Activated CD4-positive, alpha-beta memory T cell treated with anti-CD3 and anti-CD28 coated beads for 36 hours (primary cell): ENCODE measurements around the gene DIS3L2. TPM values are rescaled to one million over a fixed set of nuclear protein-coding genes. Genes with fewer than 3 reads are reported as not detected.

Source experiments
- CTCF ChIA-PET: fragments of 350-600 bp; sonication (Branson Sonifier 250); formaldehyde crosslinking; loops from one replicate; lab custom pipeline; 2021; ENCODE audit warnings: antibody characterized with exemption, inconsistent platforms; lab: Charles Lee
- POLR2A ChIA-PET: fragments of 350-600 bp; sonication (Branson Sonifier 250); formaldehyde crosslinking; loops from one replicate; lab custom pipeline; 2021; ENCODE audit warnings: antibody characterized with exemption; lab: Charles Lee
- DNase-seq: peaks from one replicate; pipeline ENCODE4 v3.0.0-alpha.2; 2020
- H3K27ac Mint-ChIP-seq: one replicate; pipeline ENCODE4 v1.8.0; 2021; ENCODE audit warnings: mixed read lengths
- H3K27me3 Mint-ChIP-seq: one replicate; pipeline ENCODE4 v1.8.0; 2021; ENCODE audit warnings: mixed read lengths
- H3K36me3 Mint-ChIP-seq: one replicate; pipeline ENCODE4 v1.8.0; 2021; ENCODE audit warnings: mixed read lengths
- H3K4me1 Mint-ChIP-seq: one replicate; pipeline ENCODE4 v1.8.0; 2021; ENCODE audit warnings: low read depth, mixed read lengths
- H3K4me3 Mint-ChIP-seq: one replicate; pipeline ENCODE4 v1.8.0; 2021; ENCODE audit warnings: mild to moderate bottlenecking, mixed read lengths
- H3K9me3 Mint-ChIP-seq: one replicate; pipeline ENCODE4 v1.8.0; 2021; ENCODE audit warnings: mixed read lengths
- intact Hi-C: fragments of 100-400 bp; cut with micrococcal nuclease; formaldehyde crosslinking; loops from one replicate; pipeline ENCODE4 v1.15.1; 2023
- total RNA-seq, 2 experiments: library from RNA; stranded (reverse); gene quantifications; one replicate each; pipeline ENCODE4 v1.2.3, GENCODE V29; 2021

Gene DIS3L2
- total RNA-seq, 2 experiments from 2014 or later = 20.5 to 25.7 TPM

GRCh38 chr2:232240906-232241305, 279.4 kb downstream of the DIS3L2 start:
- no peak overlapping the region for H3K4me3 Mint-ChIP-seq
- H3K36me3 Mint-ChIP-seq = peaks cover 10% of the 10 kb centered on the region
- no peaks in the 10 kb centered on the region for H3K9me3 Mint-ChIP-seq
- H3K4me1 Mint-ChIP-seq = peaks cover 40% of the 10 kb centered on the region
- intact Hi-C loops = loop anchor here (1.0 to 2.0 kb wide), 2 partner anchors 74 to 214 kb away; no protein-coding TSS in a partner anchor
- CTCF ChIA-PET = interaction anchor here (1.4 to 1.5 kb wide), 2 partner anchors 74 to 341 kb away, joined by 3 to 4 read pairs; no protein-coding TSS in a partner anchor
- POLR2A ChIA-PET = interaction anchor here (1.4 kb wide), 1 partner anchor 75 kb away, joined by 3 read pairs; no protein-coding TSS in a partner anchor
- no peaks in the 10 kb centered on the region for H3K27me3 Mint-ChIP-seq
- no peak for DNase-seq
- H3K27ac Mint-ChIP-seq = peak overlapping the region; percentile 81

- H3K9me3 Mint-ChIP-seq = no peaks in the 10 kb centered on the region
- no peaks in the 10 kb centered on the region for H3K27me3 Mint-ChIP-seq
- no peak overlapping the region for H3K27ac Mint-ChIP-seq
- DNase-seq = no peak
- intact Hi-C loops = no loop called here
- no peak overlapping the region for H3K4me3 Mint-ChIP-seq
- H3K4me1 Mint-ChIP-seq = peaks cover 34% of the 10 kb centered on the region
- ChIA-PET CTCF (no interaction called here), POLR2A (no interaction called here)
- peaks cover 10% of the 10 kb centered on the region for H3K36me3 Mint-ChIP-seq
Measured at GRCh38 chr2:232242316-232242715, 280.8 kb downstream of the DIS3L2 start.

GRCh38 chr2:232245111-232245510, 283.6 kb downstream of the DIS3L2 start:
- intact Hi-C loops = no loop called here
- CTCF ChIA-PET = interaction anchor here (0.8 kb wide), 1 partner anchor 14 kb away, joined by 3 read pairs; no protein-coding TSS in a partner anchor
- DNase-seq = no peak

GRCh38 chr2:232246245-232246644, 284.7 kb downstream of the DIS3L2 start:
- H3K9me3 Mint-ChIP-seq = no peaks in the 10 kb centered on the region
- no peak overlapping the region for H3K4me3 Mint-ChIP-seq
- ChIA-PET POLR2A (no interaction called here), CTCF (no interaction called here)
- DNase-seq = no peak
- H3K27me3 Mint-ChIP-seq = no peaks in the 10 kb centered on the region
- no peak overlapping the region for H3K27ac Mint-ChIP-seq
- H3K4me1 Mint-ChIP-seq = no peaks in the 10 kb centered on the region
- intact Hi-C loops = no loop called here
- H3K36me3 Mint-ChIP-seq = peaks cover under 1% of the 10 kb centered on the region

More at GRCh38 chr2:232245111-232245510, 283.6 kb downstream of the DIS3L2 start:
- Mint-ChIP-seq H3K4me1 (peaks cover 10% of the 10 kb centered on the region), H3K4me3 (no peak overlapping the region), H3K36me3 (peaks cover 1% of the 10 kb centered on the region), H3K27me3 (no peaks in the 10 kb centered on the region), H3K27ac (no peak overlapping the region), H3K9me3 (no peaks in the 10 kb centered on the region)
- POLR2A ChIA-PET = interaction anchor here (0.5 kb wide), 1 partner anchor 529 kb away, joined by 6 read pairs; no protein-coding TSS in a partner anchor

GRCh38 chr2:232249096-232249495, 287.6 kb downstream of the DIS3L2 start:
- CTCF ChIA-PET = no interaction called here
- Mint-ChIP-seq H3K27ac (no peak overlapping the region), H3K9me3 (no peaks in the 10 kb centered on the region)

GRCh38 chr2:232250246-232251175, 289.0 kb downstream of the DIS3L2 start:
- no peak overlapping the region for H3K4me3 Mint-ChIP-seq
- H3K27me3 Mint-ChIP-seq = no peaks in the 10 kb centered on the region
- no peak overlapping the region for H3K27ac Mint-ChIP-seq
- ChIA-PET POLR2A (no interaction called here), CTCF (no interaction called here)
- DNase-seq = no peak
- H3K36me3 Mint-ChIP-seq = peaks cover 2% of the 10 kb centered on the region
- no peaks in the 10 kb centered on the region for H3K9me3 Mint-ChIP-seq
- intact Hi-C loops = no loop called here
- no peaks in the 10 kb centered on the region for H3K4me1 Mint-ChIP-seq

More at GRCh38 chr2:232249096-232249495, 287.6 kb downstream of the DIS3L2 start:
- Mint-ChIP-seq H3K4me1 (no peaks in the 10 kb centered on the region), H3K27me3 (no peaks in the 10 kb centered on the region), H3K4me3 (no peak overlapping the region), H3K36me3 (peaks cover 2% of the 10 kb centered on the region)
- POLR2A ChIA-PET = no interaction called here
- intact Hi-C loops = no loop called here
- no peak for DNase-seq

- intact Hi-C loops = no loop called here
- Mint-ChIP-seq H3K36me3 (peaks cover 3% of the 10 kb centered on the region), H3K27me3 (no peaks in the 10 kb centered on the region), H3K4me1 (no peaks in the 10 kb centered on the region), H3K9me3 (no peaks in the 10 kb centered on the region), H3K4me3 (no peak overlapping the region), H3K27ac (no peak overlapping the region)
- CTCF ChIA-PET = no interaction called here
- POLR2A ChIA-PET = no interaction called here
- no peak for DNase-seq
Measured at GRCh38 chr2:232255033-232255432, 293.5 kb downstream of the DIS3L2 start.

- Mint-ChIP-seq H3K4me3 (no peak overlapping the region), H3K9me3 (no peaks in the 10 kb centered on the region), H3K27ac (no peak overlapping the region), H3K36me3 (peaks cover 18% of the 10 kb centered on the region), H3K27me3 (no peaks in the 10 kb centered on the region), H3K4me1 (no peaks in the 10 kb centered on the region)
- ChIA-PET POLR2A (no interaction called here), CTCF (no interaction called here)
- intact Hi-C loops = no loop called here
- no peak for DNase-seq
Measured at GRCh38 chr2:232260075-232260474, 298.6 kb downstream of the DIS3L2 start.

GRCh38 chr2:232261776-232262175, 300.3 kb downstream of the DIS3L2 start:
- Mint-ChIP-seq H3K36me3 (peaks cover 18% of the 10 kb centered on the region), H3K27ac (no peak overlapping the region), H3K9me3 (no peaks in the 10 kb centered on the region), H3K27me3 (no peaks in the 10 kb centered on the region), H3K4me3 (no peak overlapping the region), H3K4me1 (no peaks in the 10 kb centered on the region)
- intact Hi-C loops = no loop called here
- ChIA-PET POLR2A (no interaction called here), CTCF (no interaction called here)
- no peak for DNase-seq

- ChIA-PET POLR2A (no interaction called here), CTCF (interaction anchor here (0.6 kb wide), 1 partner anchor 214 kb away, joined by 3 read pairs; no protein-coding TSS in a partner anchor)
- Mint-ChIP-seq H3K9me3 (no peaks in the 10 kb centered on the region), H3K27me3 (no peaks in the 10 kb centered on the region), H3K27ac (no peak overlapping the region), H3K4me1 (no peaks in the 10 kb centered on the region), H3K4me3 (no peak overlapping the region), H3K36me3 (peaks cover 18% of the 10 kb centered on the region)
- intact Hi-C loops = no loop called here
- DNase-seq = no peak
Measured at GRCh38 chr2:232263295-232263694, 301.8 kb downstream of the DIS3L2 start.

- no peaks in the 10 kb centered on the region for H3K27me3 Mint-ChIP-seq
- intact Hi-C loops = no loop called here
- no peaks in the 10 kb centered on the region for H3K4me1 Mint-ChIP-seq
- POLR2A ChIA-PET = no interaction called here
- no peak overlapping the region for H3K27ac Mint-ChIP-seq
- DNase-seq = no peak
- H3K36me3 Mint-ChIP-seq = peaks cover 18% of the 10 kb centered on the region
- no peak overlapping the region for H3K4me3 Mint-ChIP-seq
- no peaks in the 10 kb centered on the region for H3K9me3 Mint-ChIP-seq
- CTCF ChIA-PET = no interaction called here
Measured at GRCh38 chr2:232264081-232264480, 302.6 kb downstream of the DIS3L2 start.

- H3K27ac Mint-ChIP-seq = no peak overlapping the region
- H3K27me3 Mint-ChIP-seq = no peaks in the 10 kb centered on the region
- DNase-seq = no peak
- peaks cover 16% of the 10 kb centered on the region for H3K36me3 Mint-ChIP-seq
- H3K4me3 Mint-ChIP-seq = no peak overlapping the region
- intact Hi-C loops = no loop called here
- CTCF ChIA-PET = interaction anchor here (1.3 kb wide), 1 partner anchor 27 kb away, joined by 3 read pairs; no protein-coding TSS in a partner anchor
- no peaks in the 10 kb centered on the region for H3K4me1 Mint-ChIP-seq
- no peaks in the 10 kb centered on the region for H3K9me3 Mint-ChIP-seq
- POLR2A ChIA-PET = no interaction called here
Measured at GRCh38 chr2:232265329-232265728, 303.8 kb downstream of the DIS3L2 start.
